DMS53 treated with DMSO at 0.1 percent for 48 hours (cell line): ENCODE measurements around the gene RNF32.

Source experiments
- DNase-seq: peaks from one replicate; lab custom pipeline; 2025; ENCODE audit not compliant: unreplicated experiment; lab: John Stamatoyannopoulos, UW

The RNF32 gene

DNA sequence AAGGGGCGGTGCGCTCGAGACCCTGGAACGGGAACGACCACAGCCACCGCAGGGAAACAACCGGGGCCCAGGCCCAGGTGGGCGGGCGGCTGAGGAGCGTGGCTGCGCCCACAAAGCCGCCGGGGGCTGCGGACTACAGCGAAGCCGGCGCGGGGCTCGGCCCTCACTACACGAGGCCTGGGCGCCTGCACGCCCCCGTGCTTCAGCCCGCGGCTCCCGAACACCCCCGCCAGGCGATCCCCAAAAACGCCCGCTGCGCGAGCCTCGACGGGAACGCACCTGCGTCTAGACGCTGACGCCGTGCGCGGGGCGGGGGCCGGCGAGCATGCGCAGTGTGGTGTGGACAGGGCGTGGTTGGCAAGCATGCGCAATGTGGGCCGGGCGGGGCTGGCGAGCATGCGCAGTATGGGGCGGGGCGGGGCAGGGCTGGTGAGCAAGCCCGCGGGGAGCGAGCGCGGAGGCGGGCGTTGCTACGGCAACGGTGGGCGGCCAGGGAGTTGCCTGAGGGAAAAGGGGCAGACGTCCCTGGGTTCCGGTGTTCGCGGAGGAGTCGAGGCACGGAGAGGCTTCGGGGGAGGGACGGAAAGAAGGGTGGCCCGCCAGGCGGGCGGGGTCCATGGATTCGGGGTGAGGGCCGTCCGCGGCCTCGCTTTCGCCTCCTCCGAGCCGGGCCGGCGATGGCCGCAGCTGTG, at the start of gene RNF32:
Gene RNF32, plus strand, starts transcription at position 518 of the 692 bp plus-strand sequence. CDS start 3,104 bp downstream, outside the sequence.
- peak; percentile 81 for DNase-seq

GRCh38 chr7:156592155-156592884, 48.3 kb upstream of the RNF32 start:
- DNase-seq: no peak

DNA sequence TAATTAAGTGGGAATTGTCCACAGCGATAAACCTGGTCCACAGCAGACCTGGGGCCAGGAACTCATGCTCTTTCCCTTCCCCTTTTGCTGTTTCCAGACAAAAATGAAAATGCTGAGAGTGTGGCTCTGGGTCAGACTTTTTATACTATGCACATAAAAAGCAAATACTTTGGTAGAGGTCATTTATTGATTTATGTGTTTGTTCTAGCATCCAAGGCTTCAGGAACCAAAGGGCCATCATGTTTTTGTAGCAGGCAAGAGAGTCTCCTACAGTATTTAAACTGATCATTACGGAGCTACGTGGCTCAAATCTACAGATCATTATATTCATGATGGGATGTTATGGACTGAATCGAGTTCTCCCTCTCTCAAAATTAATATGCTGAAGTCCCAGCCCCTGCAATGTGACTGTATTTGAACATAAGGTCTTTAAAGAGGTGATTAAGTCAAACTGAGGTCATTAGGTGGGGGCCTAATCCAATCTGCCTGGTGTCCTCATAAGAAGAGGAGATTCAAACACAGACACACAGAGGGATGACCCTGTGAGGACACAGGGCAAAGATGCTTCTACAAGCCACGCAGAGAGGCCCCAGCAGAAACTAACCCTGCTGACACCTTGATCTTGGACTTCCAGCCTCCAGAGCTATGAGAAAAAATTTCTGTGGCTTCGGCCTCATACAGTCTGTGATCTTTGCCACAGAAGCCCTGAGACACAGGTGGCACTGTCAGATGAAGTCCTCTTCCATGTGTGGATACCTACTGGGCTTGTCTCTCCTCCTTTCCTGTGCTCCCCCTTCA, 46.1 kb upstream of the RNF32 start:
- DNase-seq: no peak

GRCh38 chr7:156600496-156600895, 40.1 kb upstream of the RNF32 start:
- DNase-seq: no peak

DNA sequence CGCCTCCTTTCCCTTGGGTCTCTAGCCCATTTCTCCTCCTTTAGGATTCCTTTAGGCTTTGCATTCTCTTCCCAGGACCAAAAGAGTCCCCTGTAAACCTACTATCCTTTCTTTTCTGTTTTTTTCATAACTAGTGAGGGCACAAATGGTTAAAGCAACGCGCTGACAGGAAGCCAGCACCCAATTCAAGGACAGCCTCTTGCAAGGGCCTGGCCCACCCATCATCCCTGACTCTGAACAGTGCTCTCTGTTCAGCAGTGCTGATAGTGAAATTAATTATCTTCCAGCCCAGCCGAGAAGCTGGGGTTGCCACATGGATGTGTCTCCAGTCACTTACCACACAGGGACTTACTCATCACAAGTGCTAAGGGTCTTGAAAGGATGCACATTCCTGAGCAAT, 38.3 kb upstream of the RNF32 start:
- DNase-seq: no peak

DNA sequence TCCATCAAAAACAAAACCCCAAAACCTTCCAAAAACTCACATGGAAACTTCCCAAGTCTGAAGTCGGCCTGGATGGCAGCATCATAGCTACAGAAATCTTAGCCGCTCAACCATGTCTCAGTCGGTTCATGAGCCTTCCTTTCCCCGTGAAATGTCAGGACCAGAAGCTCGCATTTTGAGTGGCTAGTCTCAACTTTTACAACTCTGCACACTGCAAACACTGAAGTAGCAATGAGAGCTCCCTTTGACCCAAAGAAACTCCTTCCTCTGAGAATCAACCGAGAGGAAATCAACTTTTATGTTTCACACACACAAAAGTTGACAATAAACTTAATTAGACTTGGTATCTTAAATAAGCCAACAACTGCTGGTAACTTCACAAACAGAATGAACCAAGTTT, 37.6 kb upstream of the RNF32 start:
- no peak for DNase-seq

DNA sequence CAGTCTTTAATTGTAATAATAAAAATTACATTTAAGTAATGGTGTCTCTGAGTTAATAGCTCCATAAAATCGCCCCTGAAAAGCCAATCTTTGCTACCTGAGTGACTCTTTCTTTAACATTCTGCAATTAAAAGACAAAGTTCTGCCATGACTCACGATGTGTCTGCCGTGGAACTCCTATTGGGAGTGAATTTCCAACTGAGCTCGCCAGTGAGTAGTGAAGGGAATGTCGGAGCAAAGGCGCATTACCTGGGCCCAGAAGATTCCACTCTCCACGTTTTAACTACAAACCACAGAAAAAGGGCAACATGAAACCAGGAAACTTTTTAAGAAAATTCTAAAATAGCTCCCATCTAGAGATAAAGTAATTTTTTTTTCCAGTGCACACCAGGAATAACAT, 36.9 kb upstream of the RNF32 start:
- DNase-seq: no peak

DNA sequence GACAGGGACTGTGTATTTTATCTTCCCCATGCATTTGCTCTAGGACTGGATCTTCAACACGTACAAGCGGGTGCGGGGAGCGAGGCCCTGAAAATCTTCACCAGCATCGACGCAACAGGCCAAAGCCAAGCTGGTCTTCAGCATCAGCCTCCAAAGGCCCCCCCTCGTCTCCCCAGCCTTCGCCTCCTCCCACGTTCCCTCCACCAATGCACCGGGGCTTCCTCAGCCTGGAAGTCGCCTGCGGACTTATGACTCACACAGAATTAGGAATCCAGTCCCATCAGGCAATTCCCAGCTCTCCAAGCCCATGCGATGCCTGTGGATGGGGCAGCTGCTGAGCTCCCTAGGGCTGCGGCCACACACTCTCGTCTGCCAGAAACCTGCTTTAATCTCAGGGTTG, 36.3 kb upstream of the RNF32 start:
- DNase-seq: no peak

- no peak for DNase-seq
Observed at GRCh38 chr7:156604836-156605695, 35.5 kb upstream of the RNF32 start.

- DNase-seq: no peak
Observed at GRCh38 chr7:156606135-156606534, 34.4 kb upstream of the RNF32 start.

DNA sequence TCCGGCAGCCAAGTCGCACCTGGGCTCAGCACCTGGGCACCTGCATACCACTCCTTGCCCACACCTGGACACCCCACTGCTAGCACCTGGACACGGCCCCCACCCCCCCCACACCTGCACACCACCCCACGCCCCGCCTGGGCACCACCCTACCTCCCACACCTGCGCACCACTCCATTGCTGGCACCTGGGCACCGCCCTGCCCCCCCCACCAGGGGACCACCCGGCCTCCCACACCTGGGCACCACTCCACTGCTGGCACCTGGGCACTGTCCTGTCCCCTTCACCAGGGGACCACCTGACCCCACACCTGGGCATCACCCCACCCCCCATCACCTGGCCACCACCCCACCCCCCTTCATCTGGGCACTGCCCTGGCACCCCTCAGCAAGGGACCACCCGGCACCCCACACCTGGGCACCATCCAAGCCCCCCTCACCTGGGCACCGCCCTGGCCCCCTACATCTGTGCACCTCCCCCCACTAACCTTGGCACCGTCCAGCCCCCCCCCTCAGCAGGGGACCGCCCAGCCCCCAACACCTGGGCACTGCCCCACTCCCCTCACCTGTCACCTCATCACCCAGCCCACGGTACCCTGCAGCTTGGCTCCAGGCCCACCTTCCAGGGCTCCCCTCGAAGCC, 33.8 kb upstream of the RNF32 start:
- no peak for DNase-seq

GRCh38 chr7:156607332-156608172, 33.0 kb upstream of the RNF32 start:
- DNase-seq: peak; percentile 21

GRCh38 chr7:156608173-156608478, 32.4 kb upstream of the RNF32 start:
- DNase-seq: no peak

DNA sequence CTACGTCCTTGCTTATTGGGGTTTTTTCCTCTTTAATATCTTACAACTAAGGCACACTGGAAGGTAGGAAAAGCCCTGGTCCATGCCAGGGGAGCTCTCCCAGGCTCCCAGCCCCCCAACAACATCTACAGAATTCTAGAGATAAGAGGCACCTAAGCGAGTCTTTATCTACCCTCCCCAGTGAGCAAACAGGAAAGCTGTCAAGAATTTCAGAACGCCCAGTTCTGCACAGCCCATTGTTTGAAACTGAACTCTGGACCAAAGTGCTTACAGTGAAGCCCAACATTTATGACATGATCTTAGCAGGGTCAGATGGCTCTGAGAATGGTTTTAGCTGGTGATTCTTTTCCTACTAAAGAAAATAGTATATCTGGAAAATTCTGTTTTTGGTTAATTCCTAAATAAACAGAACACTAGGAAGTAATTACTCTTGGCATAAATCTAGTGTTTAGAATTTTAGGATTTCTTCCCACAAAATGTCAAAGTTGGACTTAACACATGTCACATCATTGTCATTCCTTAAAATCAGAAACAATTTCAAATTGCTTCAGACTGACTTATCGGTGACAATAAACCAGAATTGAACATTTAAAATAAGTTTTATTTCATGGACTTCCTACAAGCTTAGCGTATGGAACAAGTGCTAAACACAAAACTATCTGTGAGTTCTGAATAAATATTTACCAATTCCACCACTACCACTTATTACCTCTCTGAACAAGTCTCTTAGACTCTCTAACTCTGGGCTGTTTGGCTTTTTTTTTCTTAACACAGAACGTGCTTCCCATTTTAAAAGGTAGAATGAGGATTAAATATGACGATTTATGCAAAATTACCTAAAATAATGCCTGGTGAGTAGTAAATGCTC, 31.3 kb upstream of the RNF32 start:
- DNase-seq: peak; percentile 48

GRCh38 chr7:156610130-156610529, 30.4 kb upstream of the RNF32 start:
- no peak for DNase-seq

- no peak for DNase-seq
Observed at GRCh38 chr7:156610601-156611000, 30.0 kb upstream of the RNF32 start.

DNA sequence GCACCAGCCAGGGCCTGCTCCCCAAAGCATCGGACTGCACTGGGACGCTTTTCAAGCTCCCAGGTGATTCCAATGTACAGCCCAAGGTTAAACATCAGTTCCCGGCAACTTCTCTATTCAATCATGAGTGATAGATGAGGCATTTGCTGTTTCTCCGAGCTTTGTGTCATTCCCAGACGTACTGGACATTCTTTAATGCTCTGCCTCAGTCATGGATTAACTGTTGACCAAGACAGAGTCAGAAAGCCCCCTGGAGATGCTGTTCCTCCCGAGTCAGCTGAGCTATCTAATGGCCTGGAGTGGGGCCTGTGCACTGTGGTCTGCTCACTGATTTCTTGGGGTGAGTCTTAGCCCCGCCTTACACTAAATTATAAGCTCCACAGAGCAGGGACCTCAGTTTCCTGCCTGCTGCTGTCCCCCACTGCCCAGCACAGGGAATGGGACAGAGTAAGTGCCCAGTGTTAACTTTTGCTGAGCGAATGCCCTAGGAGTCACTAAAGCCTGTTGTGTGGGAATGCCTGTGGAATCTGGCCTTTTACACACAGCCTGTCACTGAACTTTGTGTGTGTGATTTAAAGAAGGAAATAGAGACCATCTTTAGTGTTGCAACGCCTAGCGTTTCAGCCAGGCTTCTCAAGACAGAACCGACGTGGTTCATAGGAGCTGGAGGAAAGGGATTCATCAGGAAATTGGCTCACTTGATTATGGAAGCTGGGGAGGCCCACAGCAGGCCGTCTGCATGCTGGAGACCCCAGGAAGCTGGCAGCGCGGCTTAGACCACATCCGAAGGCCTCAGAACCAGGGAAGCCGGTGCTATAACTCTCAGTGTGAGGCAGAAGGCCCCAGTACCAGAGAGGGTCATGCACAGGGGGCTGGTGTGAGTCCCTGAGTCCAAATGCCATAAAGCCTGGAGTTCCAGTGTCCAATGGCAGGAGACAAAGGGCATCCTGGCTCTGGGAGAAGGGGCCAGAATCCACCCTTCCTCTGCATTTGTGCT, 29.3 kb upstream of the RNF32 start:
- no peak for DNase-seq

DNA sequence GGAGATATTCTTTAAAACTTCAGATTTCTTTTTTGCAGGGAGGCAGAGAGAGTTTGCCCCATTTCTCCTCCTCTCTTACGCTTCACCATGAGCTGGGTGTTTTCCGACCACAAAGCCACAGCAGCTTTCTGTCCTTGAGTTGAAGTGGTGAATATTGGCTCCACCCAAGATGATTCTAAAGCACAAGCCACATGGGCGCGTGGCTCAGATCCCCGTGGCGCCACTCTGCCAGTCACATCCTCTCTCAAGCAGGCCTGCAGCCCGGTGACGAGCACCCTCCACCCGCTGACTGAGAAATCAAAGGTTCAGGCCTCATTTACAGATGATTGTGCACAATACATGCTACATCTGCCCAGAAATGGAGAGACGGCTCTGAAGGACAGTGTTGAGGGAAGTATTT, 27.6 kb upstream of the RNF32 start:
- DNase-seq: no peak
